Mucosa of descending colon (tissue), 3 donors: Measurements from ENCODE around the gene ENO2. TPM values are rescaled to one million over a fixed set of nuclear protein-coding genes. Genes with fewer than 3 reads are reported as not detected.
A peak's percentile ranks its signal among the peaks of the same experiment; 100 is the strongest.

ENCODE experiments used
- ATAC-seq: fragments of 200-7000 bp; cut with Tn5 transposase; one replicate; pipeline ENCODE4 v1.9.1; 2020; ENCODE audit warnings: mild to moderate bottlenecking, moderate library complexity
- DNase-seq, 3 donors: peaks; one replicate each; pipeline ENCODE4 v3.0.0-alpha.2; 2020
- H3K36me3 ChIP-seq: fragments of 200-600 bp; one replicate; pipeline ENCODE4 v1.8.0; 2021; ENCODE audit warnings: low read depth, mild to moderate bottlenecking
- H3K4me1 ChIP-seq: fragments of 200-600 bp; one replicate; pipeline ENCODE4 v1.8.0; 2021; ENCODE audit warnings: low read depth, mild to moderate bottlenecking
- H3K4me3 ChIP-seq: fragments of 200-600 bp; one replicate; pipeline ENCODE4 v1.8.0; 2021; ENCODE audit warnings: mild to moderate bottlenecking
- H3K9me3 ChIP-seq: fragments of 200-600 bp; one replicate; pipeline ENCODE4 v1.8.0; 2021; ENCODE audit warnings: mild to moderate bottlenecking
- CTCF ChIP-seq: fragments of 200-600 bp; IDR thresholded peaks from one replicate; pipeline ENCODE4 v1.8.0; 2022; ENCODE audit warnings: antibody characterized with exemption, mild to moderate bottlenecking
- intact Hi-C, 2 donors: fragments of 100-400 bp; cut with DNase I in 1 of 2; cut with micrococcal nuclease in 1 of 2; formaldehyde crosslinking; loops; one replicate each; pipeline versions ENCODE4 v1.11.0 to v1.11.1; 2022; cut with DNase I, micrococcal nuclease
- total RNA-seq, 3 donors: library from RNA; stranded (reverse); fragmentation: NEBNext Ultra II Directional in 2 of 3; extraction: Animal tissue kit (Norgen Biotek cat#: 25700) in 2 of 3; gene quantifications; one replicate each; pipeline versions ENCODE4 v1.2.1 to v1.2.4, GENCODE V29; 2021 to 2023
- donor health status: DM: no; HTN: no; CAD: no; lungs with moderate emphysema.
- donor health status: DM: no; HTN: no; CAD: no.
- donor health status: DM: no; HTN: yes; CAD: no.

ENO2 gene
- total RNA-seq, 3 donors from 2014 or later: 4.5 to 67.3 (median 7.6) TPM

- DNase-seq (peak in 2 of 3 donors; percentile 52 to 79), ATAC-seq (no peak)
- Histone ChIP-seq H3K9me3 (no peaks in the 10 kb centered on the region), H3K4me3 (no peak overlapping the region), H3K4me1 (peaks cover 21% of the 10 kb centered on the region), H3K36me3 (no peaks in the 10 kb centered on the region)
- TF ChIP-seq CTCF: no peak
- intact Hi-C loops: no loop called here
These were observed 41.8 kb downstream of the ENO2 start for GRCh38 chr12:6956021-6956727.

GRCh38 chr12:6957151-6957701 is 42.8 kb downstream of the ENO2 start:
- DNase-seq (peak in 1 of 3 donors; percentile 37), ATAC-seq (no peak)
- no peaks in the 10 kb centered on the region for H3K36me3 ChIP-seq
- no peaks in the 10 kb centered on the region for H3K9me3 ChIP-seq
- H3K4me1 ChIP-seq: peaks cover 25% of the 10 kb centered on the region
- TF ChIP-seq CTCF: no peak
- H3K4me3 ChIP-seq: no peak overlapping the region
- intact Hi-C loops: no loop called here

- peak in 2 of 3 donors; percentile 40 to 56 for DNase-seq
- peaks cover 25% of the 10 kb centered on the region for H3K4me1 ChIP-seq
- H3K4me3 ChIP-seq: no peak overlapping the region
- no peaks in the 10 kb centered on the region for H3K36me3 ChIP-seq
- no peak for ATAC-seq
- no peaks in the 10 kb centered on the region for H3K9me3 ChIP-seq
- intact Hi-C loops: no loop called here
- no peak for TF ChIP-seq CTCF
These were observed 43.6 kb downstream of the ENO2 start for GRCh38 chr12:6957741-6958608.

GRCh38 chr12:6958609-6959057 is 44.3 kb downstream of the ENO2 start:
- Histone ChIP-seq H3K36me3 (no peaks in the 10 kb centered on the region), H3K9me3 (no peaks in the 10 kb centered on the region), H3K4me3 (no peak overlapping the region), H3K4me1 (peaks cover 23% of the 10 kb centered on the region)
- no peak for TF ChIP-seq CTCF
- ATAC-seq (no peak), DNase-seq (peak in 1 of 3 donors; percentile 37)
- intact Hi-C loops: no loop called here

DNA sequence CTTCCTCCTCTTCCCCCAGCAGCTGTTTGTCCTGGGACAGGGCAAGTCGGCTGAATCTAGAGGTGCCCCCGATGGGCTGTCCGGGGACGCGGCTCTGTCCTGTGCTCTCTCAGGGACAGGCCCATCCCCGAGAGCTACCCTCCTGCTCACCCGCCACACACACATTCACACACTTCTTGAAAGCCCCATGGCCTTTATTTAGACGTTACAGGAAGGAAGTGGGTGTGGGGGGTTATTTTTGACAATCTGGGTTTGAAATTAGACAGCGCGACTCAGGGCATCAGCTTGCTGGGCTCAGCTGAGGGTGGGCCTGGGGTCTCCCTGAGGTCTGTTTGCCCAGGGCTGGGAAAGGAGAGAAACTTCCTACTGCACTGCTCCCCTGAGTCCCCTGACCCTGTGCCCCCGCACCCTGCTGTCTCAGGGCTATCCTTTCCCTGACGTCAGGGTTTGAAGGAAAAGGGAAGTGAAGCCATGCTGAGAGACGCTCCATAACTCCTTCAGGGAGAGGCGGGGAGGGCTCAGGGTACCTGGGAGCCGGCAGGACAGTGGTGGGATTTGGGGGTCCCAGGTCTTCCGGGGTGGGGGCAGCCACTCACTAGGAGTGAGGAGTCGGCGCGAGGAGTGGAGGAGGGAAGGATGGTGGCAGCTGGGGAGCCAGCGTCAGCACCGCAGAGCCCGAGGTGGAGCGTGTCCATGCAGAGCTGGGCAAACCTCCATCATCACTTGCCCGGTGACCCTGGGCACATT is 44.9 kb downstream of the ENO2 start:
- H3K4me1 ChIP-seq: peaks cover 23% of the 10 kb centered on the region
- H3K4me3 ChIP-seq: no peak overlapping the region
- H3K9me3 ChIP-seq: no peaks in the 10 kb centered on the region
- no peak for TF ChIP-seq CTCF
- peak; percentile 58 to 81 (median 66) for DNase-seq
- intact Hi-C loops: no loop called here
- H3K36me3 ChIP-seq: no peaks in the 10 kb centered on the region
- no peak for ATAC-seq
